Mononuclear cell (primary cell): ENCODE results near the gene LSM14B. TPM values are rescaled to one million over a fixed set of nuclear protein-coding genes. Genes with fewer than 3 reads are reported as not detected.

Experiments used
- H3K27me3 ChIP-seq: 2 replicates; pipeline ENCODE4 v1.6.0; 2011; ENCODE audit warnings: low read length, control low read depth; ENCODE audit not compliant: insufficient read depth
- H3K4me1 ChIP-seq: 2 replicates; pipeline ENCODE4 v1.5.1; 2011; ENCODE audit warnings: mild to moderate bottlenecking, low read length, control low read depth; ENCODE audit not compliant: insufficient read depth
- H3K4me3 ChIP-seq: 2 replicates; pipeline ENCODE4 v1.5.1; 2011; ENCODE audit warnings: mild to moderate bottlenecking, low read length, moderate library complexity
- H3K9me3 ChIP-seq: 2 replicates; pipeline ENCODE4 v1.5.1; 2011; ENCODE audit warnings: low read depth, mild to moderate bottlenecking, control low read depth, low read length
- total RNA-seq: library from RNA; depleted of rRNA; stranded (reverse); fragments of >200 nt; gene quantifications from one replicate; pipeline ENCODE4 v1.2.3, GENCODE V29; 2012

Gene LSM14B
- total RNA-seq, 1 donor: 17.8 TPM

DNA sequence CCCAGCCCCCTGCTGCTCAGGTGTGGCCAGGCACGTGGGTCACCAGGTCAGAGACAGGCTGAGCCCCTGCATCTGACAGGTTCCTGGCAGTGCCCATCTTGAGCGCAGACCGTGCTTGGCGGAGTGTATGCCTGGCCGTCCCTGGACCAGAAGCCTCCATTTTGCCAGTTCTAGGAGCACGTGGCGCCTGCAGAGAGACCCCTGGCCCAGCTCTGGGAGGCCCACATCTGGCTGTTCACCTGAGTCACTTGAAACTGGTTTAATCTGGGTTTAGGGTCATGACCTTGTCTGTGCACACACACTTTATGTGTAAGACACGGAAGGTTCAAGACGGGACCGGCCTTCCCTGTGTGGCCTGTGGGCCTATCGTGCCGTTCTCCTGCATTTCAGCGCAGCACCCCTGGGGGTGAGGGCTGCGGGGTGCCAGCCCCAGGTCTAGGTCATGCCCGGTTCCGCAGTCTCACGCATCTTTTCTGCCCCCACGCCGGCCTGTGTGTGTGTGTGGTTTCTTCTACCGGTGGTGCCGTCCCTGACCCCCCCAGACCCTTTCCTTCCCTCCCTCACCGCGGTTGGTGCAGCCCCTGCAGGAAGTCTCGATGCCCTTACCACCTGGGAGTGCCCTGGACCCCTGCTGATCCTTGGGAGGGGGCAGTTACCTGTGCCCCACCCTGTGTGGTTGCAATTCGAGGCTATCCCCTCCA lies 35.3 kb downstream of the LSM14B start:
- Histone ChIP-seq H3K9me3 (no peaks in the 10 kb centered on the region), H3K4me3 (no peak overlapping the region), H3K27me3 (no peaks in the 10 kb centered on the region)

DNA sequence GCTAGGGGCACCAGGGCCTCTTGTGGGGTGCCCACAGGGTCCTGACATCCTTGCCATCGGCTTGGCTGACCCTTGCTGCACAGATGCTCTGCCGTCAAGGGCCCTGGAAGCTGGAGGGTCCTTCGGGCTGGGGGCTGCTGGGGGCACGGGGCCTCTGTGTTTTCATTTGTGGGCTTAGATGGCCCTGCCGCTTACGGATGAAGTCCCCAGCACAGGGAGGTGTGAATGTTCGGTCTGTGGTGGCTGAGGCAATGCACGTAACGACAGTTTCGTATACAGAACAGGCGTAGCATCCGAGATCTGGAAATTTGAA lies 35.8 kb downstream of the LSM14B start:
- Histone ChIP-seq H3K9me3 (no peaks in the 10 kb centered on the region), H3K4me3 (no peak overlapping the region), H3K4me1 (peaks cover 4% of the 10 kb centered on the region), H3K27me3 (no peaks in the 10 kb centered on the region)

More for the DNA sequence above, 35.3 kb downstream of the LSM14B start:
- peaks cover 4% of the 10 kb centered on the region for H3K4me1 ChIP-seq

DNA sequence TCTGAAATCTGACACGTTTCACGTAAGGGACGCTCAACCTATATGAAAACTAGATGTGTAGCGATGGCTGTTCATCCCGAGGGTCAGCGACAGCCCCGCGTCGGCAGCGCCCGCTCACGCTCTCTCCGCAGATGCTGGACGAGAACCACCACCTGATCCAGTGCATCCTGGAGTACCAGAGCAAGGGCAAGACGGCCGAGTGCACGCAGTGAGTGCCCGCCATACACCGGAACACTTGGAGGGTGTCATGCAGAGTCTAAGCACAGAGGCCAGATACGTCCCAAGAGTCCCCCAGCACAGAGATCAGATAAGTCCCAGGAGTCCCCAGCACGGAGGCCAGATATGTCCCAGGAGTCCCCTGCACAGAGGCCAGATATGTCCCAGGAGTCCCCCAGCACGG lies 36.3 kb downstream of the LSM14B start:
- Histone ChIP-seq H3K4me1 (peaks cover 4% of the 10 kb centered on the region), H3K9me3 (no peaks in the 10 kb centered on the region), H3K27me3 (no peaks in the 10 kb centered on the region), H3K4me3 (no peak overlapping the region)

DNA sequence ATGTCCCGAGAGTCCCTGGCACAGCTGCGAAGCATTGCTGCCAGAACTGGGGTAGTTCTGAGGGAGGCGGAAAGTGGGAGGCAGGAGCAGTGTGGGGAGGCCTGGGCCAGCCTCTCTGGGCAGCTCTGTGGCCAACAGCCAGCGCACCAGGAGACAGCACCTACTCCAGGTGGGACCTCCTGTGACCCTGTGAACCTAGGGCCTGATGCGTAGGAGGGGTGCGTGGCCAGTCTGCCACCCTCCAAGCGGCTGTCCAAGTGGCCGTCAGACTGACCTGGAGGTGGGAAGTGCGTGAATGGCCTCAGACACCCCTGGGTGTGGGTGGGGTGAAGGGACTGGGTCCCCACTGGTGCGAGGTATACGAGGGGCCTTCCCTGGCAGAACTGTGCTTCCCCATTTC lies 36.8 kb downstream of the LSM14B start:
- Histone ChIP-seq H3K9me3 (no peaks in the 10 kb centered on the region), H3K4me3 (no peak overlapping the region)

DNA sequence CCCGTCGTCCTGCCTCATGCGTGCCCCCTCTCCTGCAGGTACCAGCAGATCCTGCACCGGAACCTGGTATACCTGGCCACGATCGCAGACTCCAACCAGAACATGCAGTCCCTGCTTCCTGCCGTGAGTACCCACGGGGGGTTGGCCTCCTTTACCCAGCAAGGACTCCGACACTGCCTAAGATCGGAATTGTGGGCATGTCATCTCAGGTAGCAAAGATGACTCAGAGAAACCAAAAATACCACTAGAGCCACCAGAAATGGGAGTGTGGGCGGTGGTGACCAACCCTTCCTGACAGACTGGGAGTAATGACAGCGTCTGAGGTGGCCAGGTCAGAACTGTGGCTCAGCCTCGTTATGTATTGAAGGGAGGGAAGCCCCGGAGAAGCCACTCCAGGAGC lies 37.6 kb downstream of the LSM14B start:
- Histone ChIP-seq H3K27me3 (no peaks in the 10 kb centered on the region), H3K9me3 (no peaks in the 10 kb centered on the region), H3K4me1 (peaks cover 4% of the 10 kb centered on the region), H3K4me3 (no peak overlapping the region)

More for the DNA sequence above, 36.8 kb downstream of the LSM14B start:
- no peaks in the 10 kb centered on the region for H3K27me3 ChIP-seq
- H3K4me1 ChIP-seq: peaks cover 4% of the 10 kb centered on the region

DNA sequence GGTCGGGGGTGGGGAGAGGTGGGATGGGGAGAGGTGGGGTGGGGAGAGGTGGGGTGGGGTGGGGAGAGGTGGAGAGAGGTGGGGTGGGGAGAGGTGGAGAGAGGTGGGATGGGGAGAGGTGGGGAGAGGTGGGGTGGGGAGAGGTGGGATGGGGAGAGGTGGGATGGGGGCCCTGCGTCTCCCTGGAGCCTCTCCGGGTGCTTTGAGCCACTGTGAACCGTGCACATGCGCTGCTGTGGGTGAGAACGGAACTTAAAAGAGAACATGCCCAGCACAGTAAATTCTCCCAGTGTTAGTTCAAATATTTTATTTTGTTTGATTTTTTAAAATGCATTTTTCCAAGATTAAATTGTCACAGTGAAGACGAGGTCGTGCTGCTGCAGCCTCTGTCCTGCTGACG lies 38.0 kb downstream of the LSM14B start:
- Histone ChIP-seq H3K27me3 (no peaks in the 10 kb centered on the region), H3K9me3 (no peaks in the 10 kb centered on the region), H3K4me1 (peaks cover 4% of the 10 kb centered on the region), H3K4me3 (no peak overlapping the region)

DNA sequence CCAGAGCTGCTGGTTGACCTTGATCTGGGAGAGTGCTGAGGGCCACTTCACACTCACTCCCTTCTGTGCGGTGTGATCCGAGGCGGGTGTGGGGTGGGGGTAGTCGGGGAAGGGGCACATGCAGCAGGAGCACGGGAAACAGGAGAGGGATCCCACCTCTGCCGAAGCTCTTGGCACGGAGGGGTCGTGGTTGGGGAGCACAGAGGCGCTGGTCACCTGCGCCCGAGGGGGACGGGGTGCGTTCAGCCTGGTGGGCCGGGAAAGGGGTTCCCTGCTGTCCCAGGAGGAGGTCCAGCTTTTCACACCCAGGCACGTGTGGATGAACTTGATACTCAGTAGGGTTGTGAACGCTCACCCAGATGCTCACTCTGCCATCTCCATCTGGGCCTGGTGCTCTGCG lies 38.6 kb downstream of the LSM14B start:
- no peaks in the 10 kb centered on the region for H3K9me3 ChIP-seq
- H3K4me1 ChIP-seq: peaks cover 4% of the 10 kb centered on the region
- H3K27me3 ChIP-seq: no peaks in the 10 kb centered on the region
- H3K4me3 ChIP-seq: no peak overlapping the region

DNA sequence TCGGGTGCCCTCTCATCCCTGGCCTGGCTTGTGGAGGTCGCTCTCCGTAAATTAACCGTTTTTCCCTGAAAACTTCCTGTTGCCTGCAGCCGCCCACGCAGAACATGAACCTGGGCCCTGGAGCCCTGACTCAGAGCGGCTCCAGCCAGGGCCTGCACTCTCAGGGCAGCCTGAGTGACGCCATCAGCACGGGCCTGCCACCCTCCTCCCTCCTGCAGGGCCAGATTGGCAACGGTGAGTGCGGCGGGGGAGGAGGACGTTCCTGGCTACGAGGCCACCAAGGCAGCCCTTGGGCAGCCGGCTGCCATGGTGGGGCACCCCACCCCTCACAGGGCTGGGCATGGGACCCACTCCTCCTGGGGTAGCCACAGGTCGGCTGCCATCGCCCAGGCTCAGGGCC lies 39.1 kb downstream of the LSM14B start:
- H3K9me3 ChIP-seq: no peaks in the 10 kb centered on the region
- peaks cover 4% of the 10 kb centered on the region for H3K4me1 ChIP-seq
- H3K27me3 ChIP-seq: no peaks in the 10 kb centered on the region
- H3K4me3 ChIP-seq: no peak overlapping the region

DNA sequence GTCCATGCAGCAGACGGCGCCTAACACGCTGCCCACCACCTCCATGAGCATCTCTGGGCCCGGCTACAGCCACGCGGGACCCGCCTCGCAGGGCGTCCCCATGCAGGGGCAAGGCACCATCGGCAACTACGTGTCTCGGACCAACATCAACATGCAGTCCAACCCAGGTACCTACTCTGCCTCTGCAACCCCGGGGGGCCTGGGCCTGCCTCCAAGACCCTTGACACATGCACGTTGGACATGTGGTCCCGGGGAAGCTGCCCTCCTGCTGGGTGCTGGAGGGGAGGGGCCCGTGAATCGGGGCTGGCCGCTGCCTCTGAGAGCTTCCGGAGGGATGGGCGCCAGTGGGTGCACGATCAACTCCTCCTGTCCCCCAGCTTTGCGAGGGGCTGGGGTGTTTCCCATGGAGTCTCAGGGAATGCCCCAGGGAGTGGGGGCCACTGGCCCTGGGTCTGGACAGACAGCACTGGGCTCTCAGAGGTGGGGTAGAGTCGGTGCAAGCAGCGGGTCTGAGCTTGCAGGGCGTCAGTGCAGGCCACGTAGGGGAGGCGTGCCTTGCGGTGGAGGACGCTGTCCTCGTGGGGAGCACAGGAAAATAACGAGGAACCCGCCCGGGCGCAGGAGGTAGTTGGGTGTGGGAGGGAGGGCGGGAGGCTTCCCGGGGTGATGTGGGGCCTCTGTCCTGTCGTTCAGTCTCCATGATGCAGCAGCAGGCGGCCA lies 40.6 kb downstream of the LSM14B start:
- Histone ChIP-seq H3K4me3 (no peak overlapping the region), H3K4me1 (no peaks in the 10 kb centered on the region), H3K9me3 (no peaks in the 10 kb centered on the region), H3K27me3 (no peaks in the 10 kb centered on the region)

DNA sequence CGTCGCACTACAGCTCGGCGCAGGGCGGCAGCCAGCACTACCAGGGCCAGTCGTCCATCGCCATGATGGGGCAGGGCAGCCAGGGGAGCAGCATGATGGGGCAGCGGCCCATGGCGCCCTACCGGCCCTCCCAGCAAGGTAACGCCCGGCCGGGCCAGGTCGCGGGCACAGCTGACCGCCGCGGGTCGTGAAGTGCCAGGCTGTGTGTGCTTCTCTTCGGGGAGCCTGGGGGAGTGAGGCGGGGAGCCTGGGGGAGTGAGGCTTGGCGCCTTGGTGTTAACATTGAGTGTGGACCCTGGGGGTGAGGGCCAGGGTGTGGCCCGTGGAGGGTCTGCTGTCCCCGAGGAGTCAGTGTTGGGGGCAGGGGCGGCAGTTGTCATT lies 41.2 kb downstream of the LSM14B start:
- Histone ChIP-seq H3K9me3 (no peaks in the 10 kb centered on the region), H3K4me3 (no peak overlapping the region), H3K27me3 (no peaks in the 10 kb centered on the region), H3K4me1 (no peaks in the 10 kb centered on the region)

DNA sequence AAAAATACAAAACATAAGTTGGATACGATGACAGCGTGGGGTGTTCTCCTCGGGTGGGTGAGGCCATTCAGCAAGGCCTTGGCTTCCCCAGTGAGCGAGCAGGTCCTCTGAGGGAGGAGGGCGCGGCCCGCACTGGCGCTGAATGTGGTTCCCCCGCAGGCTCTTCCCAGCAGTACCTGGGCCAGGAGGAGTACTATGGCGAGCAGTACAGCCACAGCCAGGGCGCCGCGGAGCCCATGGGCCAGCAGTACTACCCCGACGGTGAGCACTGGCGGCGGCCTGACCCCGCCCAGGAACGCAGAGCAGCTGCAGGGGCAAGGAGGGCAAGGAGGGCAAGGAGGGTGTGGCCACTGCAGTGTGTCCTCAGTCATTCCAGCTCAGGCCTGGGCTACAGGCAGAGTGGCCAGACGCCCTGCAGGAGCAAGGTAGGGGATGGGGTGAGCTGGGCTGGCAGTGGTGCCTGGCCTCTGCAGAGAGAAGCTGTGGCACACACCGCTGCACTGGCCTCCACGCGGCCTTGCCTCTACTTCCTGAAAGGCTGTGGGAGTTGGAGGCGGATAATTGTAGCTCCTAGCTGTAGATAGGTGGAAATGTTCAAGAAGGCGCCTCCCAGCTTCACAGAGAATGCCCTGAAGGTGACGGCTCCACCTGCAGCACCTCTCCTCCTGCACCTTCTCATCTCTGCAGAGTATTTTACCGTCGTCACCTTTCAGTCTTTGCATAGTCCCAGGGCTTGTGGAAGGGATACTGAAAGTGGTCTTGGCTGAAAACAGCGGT lies 41.9 kb downstream of the LSM14B start:
- Histone ChIP-seq H3K4me1 (no peaks in the 10 kb centered on the region), H3K9me3 (no peaks in the 10 kb centered on the region), H3K27me3 (no peaks in the 10 kb centered on the region), H3K4me3 (no peak overlapping the region)

DNA sequence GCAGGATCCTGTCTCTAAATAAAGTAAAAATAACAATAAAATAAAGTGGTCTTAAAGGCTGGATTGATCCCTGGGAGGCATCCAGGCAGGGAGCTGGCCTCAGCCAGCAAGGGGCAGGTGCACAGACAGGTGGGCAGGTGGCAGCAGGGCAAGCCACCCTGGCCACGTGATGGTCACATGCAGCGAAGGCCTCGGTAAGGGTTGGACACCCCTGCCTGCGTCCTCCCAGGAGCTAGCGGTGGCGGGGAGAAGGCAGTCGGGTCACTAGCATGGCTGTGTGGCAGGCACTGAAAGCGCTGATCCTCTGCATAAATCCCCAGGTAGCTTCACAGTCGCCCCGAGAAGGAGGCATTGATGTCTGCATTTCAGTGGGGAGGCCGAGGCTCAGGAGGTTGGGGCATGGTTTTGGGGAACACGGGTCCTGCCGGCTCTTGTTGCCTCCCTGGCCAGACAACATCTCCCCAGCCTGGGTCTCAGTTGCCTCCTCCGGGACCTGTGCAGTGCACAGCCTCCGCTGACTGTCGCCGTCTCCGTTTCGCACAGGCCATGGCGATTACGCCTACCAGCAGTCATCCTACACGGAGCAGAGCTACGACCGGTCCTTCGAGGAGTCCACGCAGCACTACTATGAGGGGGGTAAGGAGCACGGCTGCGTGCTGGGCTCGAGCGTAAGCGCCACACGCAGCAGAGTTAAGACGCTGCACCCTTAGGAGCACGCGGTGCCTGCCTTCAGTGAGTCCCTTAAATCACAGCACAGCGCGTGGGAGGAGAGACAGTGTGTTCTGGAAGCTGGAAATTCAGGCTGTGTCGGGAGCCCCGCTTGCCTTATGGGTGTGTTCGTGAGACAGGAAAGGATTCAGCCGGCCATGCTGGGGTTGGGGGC lies 42.8 kb downstream of the LSM14B start:
- H3K27me3 ChIP-seq: no peaks in the 10 kb centered on the region
- no peaks in the 10 kb centered on the region for H3K9me3 ChIP-seq
- H3K4me1 ChIP-seq: no peaks in the 10 kb centered on the region
- H3K4me3 ChIP-seq: no peak overlapping the region

DNA sequence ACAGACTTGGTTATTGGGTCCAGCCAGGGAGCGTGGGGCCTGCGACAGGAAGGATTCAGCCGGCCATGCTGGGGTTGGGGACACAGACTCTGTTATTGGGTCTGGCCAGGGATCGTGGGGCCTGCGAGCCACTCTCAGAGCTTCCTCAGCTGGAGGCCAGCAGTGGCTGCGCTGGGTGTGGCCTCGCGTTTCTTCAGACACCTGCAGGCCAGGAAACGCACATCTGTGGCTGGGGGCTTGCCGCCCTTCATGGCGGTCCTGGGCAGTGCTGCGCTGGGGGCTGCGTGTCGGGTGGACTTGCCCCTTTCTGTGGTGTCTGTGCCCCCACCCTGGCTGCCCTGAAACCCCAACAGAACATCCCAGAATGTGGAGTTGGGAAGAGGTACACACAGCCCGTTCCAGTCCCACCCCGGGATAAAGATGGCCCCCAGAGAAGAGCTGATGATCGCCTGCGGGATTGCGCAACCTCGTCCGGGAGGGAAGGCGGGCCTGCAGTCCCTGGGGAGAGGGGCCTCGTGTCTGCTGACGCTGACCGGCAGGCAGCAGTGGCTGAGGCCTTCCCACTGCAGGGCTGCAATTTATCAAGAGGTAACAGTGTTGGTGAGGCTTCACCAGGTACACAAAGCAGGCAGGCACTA lies 43.6 kb downstream of the LSM14B start:
- no peaks in the 10 kb centered on the region for H3K27me3 ChIP-seq
- H3K9me3 ChIP-seq: no peaks in the 10 kb centered on the region
- no peaks in the 10 kb centered on the region for H3K4me1 ChIP-seq
- H3K4me3 ChIP-seq: no peak overlapping the region

DNA sequence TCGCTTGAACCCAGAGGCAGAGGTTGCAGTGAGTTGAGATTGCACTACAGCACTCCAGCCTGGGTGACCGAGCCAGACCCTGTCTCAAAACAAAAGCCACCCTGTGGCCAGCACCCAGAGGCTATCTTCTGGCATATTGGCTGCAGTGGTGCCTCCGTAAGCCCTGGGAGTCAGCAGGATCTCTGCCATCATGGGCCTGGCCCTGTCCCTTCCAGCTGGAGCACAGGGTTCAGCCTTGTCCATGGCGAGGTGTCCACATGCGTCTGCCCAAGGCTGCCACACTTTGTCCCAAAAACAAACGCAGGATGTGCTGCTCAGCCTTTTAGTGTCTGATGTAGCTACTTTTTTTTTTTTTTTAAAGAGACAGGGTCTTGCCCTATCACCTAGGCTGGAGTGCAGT lies 45.2 kb downstream of the LSM14B start:
- Histone ChIP-seq H3K27me3 (no peaks in the 10 kb centered on the region), H3K4me3 (no peak overlapping the region), H3K4me1 (no peaks in the 10 kb centered on the region), H3K9me3 (no peaks in the 10 kb centered on the region)
